Ovary (tissue), 3 donors: ENCODE measurements around the gene FOXO6.

Source experiments
- CTCF ChIP-seq, 3 donors: fragments of 450-650 bp in 2 of 3; fragments of 200-600 bp in 1 of 3; IDR thresholded peaks; one replicate each; pipeline versions ENCODE4 v1.5.1 to v1.8.0; 2016 to 2022; ENCODE audit warnings: antibody characterized with exemption in 3 of 3, mild to moderate bottlenecking in 1 of 3
- POLR2A ChIP-seq: fragments of 450-650 bp; IDR thresholded peaks from one replicate; pipeline ENCODE4 v1.6.1; 2017; ENCODE audit warnings: antibody characterized with exemption, mild to moderate bottlenecking, moderate library complexity
- donor health status: DM: no; HTN: no; CAD: no.

GRCh38 chr1:41355356-41355755 is 5.9 kb upstream of the FOXO6 start:
- TF ChIP-seq CTCF (IDR thresholded peaks at IDR 0.05) (no peak), POLR2A (no peak)
